DMS53 treated with DMSO at 0.1 percent for 48 hours (cell line): ENCODE results near the gene DIP2B.
"Not testable (repeated sequence)": the region's sequence is repeated elsewhere in the genome, so short reads cannot be mapped to it uniquely, and the experiment has no call there.

ENCODE experiments used
- DNase-seq: peaks from one replicate; lab custom pipeline; 2025; ENCODE audit not compliant: unreplicated experiment; lab: John Stamatoyannopoulos, UW

Gene DIP2B

GRCh38 chr12:50504798-50505674 is at the start of gene DIP2B:
Gene DIP2B, plus strand, starts transcription at chr12:50504985. Its CDS starts 156 bp downstream, at chr12:50505141.
- peak; percentile 89 for DNase-seq

GRCh38 chr12:50458606-50459005 is 46.2 kb upstream of the DIP2B start:
- DNase-seq, result no peak

- no peak for DNase-seq
Measured at GRCh38 chr12:50467439-50467838, 37.3 kb upstream of the DIP2B start.

GRCh38 chr12:50477241-50477832 is 27.4 kb upstream of the DIP2B start:
- no peak for DNase-seq

GRCh38 chr12:50482571-50482970 is 22.2 kb upstream of the DIP2B start:
- no peak for DNase-seq

- no peak for DNase-seq
Measured at GRCh38 chr12:50483488-50483887, 21.3 kb upstream of the DIP2B start.

GRCh38 chr12:50488801-50489200 is 16.0 kb upstream of the DIP2B start:
- DNase-seq, result no peak

GRCh38 chr12:50498119-50498518 is 6.7 kb upstream of the DIP2B start:
- DNase-seq, result not testable (repeated sequence)

GRCh38 chr12:50505675-50506530 is 1.1 kb downstream of the DIP2B start:
- no peak for DNase-seq

- DNase-seq, result no peak
Measured at GRCh38 chr12:50506753-50507473, 2.1 kb downstream of the DIP2B start.

GRCh38 chr12:50507474-50507838 is 2.7 kb downstream of the DIP2B start:
- no peak for DNase-seq

- DNase-seq, result no peak
Measured at GRCh38 chr12:50507930-50508329, 3.1 kb downstream of the DIP2B start.

GRCh38 chr12:50508414-50508813 is 3.6 kb downstream of the DIP2B start:
- no peak for DNase-seq

GRCh38 chr12:50508970-50509663 is 4.3 kb downstream of the DIP2B start:
- DNase-seq, result no peak

- DNase-seq, result no peak
Measured at GRCh38 chr12:50514526-50515276, 9.9 kb downstream of the DIP2B start.

GRCh38 chr12:50515587-50515986 is 10.8 kb downstream of the DIP2B start:
- DNase-seq, result no peak

GRCh38 chr12:50517421-50518048 is 12.8 kb downstream of the DIP2B start:
- peak; percentile 35 for DNase-seq

GRCh38 chr12:50518090-50518489 is 13.3 kb downstream of the DIP2B start:
- no peak for DNase-seq

- no peak for DNase-seq
Measured at GRCh38 chr12:50519353-50519752, 14.6 kb downstream of the DIP2B start.
